ENCODE data around the gene SLC6A2.

Gene SLC6A2

GRCh38 chr16:55668340-55669281 is 12.8 kb downstream of the SLC6A2 start:
- no peak overlapping the region for H3K27ac ChIP-seq (replicated peaks)
- no peaks in the 10 kb centered on the region for H3K27me3 ChIP-seq (ENCODE audit: insufficient read depth, poor library complexity, severe bottlenecking)
- no peak for TF ChIP-seq CTCF (IDR thresholded peaks at IDR 0.05; ENCODE audit: insufficient read depth, low read length)
- no peak for TF ChIP-seq POLR2AphosphoS5 (IDR thresholded peaks at IDR 0.05; ENCODE audit: low read depth)
- no peak for TF ChIP-seq SPI1 (IDR thresholded peaks at IDR 0.05; ENCODE audit: borderline replicate concordance, low read depth)
- no peak for TF ChIP-seq REST (IDR thresholded peaks at IDR 0.05; ENCODE audit: insufficient replicate concordance, low read depth)
- TF ChIP-seq GABPA (IDR thresholded peaks at IDR 0.05; ENCODE audit: low read depth): no peak
- DNase-seq (ENCODE audit: low read depth in 1 of 2, low spot score in 1 of 2): no peak
- H3K4me3 ChIP-seq (replicated peaks; ENCODE audit: insufficient read depth, low read length): no peak overlapping the region

DNA sequence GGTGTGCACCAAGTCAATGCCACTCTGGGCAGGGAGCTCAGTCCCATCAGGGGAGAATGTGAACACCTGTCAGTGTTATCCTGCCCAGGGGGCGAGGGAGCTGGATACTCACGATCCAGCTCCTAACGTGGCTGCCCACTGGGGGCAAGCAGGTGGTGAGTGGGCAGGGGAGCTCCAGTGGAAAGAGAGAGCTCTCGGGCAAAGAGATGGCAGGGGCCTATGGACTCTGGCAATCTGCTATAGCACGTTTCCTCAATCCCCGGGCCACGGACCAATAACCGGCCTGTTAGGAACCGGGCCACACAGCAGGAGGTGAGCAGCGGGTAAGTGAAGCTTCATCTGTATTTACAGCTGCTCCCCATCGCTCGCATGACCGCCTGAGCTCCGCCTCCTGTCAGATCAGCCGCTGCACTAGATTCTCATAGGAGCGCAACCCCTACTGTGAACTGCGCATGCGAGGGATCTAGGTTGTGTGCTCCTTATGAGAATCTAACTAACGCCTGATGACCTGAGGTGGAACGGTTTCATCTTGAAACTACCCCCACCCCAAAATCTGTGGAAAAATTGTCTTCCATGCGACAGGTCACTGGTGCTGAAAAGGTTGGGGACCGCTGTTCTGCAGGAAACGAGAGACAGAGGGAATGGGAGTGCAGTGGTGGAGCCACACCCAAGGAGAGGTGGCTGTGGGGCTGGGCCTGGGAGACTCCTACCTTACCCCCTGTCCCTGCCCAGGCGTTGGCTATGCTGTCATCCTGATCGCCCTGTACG is 15.6 kb downstream of the SLC6A2 start:
- no peak for TF ChIP-seq CTCF (IDR thresholded peaks at IDR 0.05; ENCODE audit: insufficient read depth, low read length)
- TF ChIP-seq REST (IDR thresholded peaks at IDR 0.05; ENCODE audit: insufficient replicate concordance, low read depth): no peak
- no peak for TF ChIP-seq SPI1 (IDR thresholded peaks at IDR 0.05; ENCODE audit: borderline replicate concordance, low read depth)
- TF ChIP-seq POLR2AphosphoS5 (IDR thresholded peaks at IDR 0.05; ENCODE audit: low read depth): no peak
- no peak for TF ChIP-seq GABPA (IDR thresholded peaks at IDR 0.05; ENCODE audit: low read depth)
- DNase-seq (ENCODE audit: low read depth in 1 of 2, low spot score in 1 of 2): no peak
- Histone ChIP-seq H3K4me3 (replicated peaks; ENCODE audit: insufficient read depth, low read length) (no peak overlapping the region), H3K27ac (replicated peaks) (no peak overlapping the region), H3K27me3 (ENCODE audit: insufficient read depth, poor library complexity, severe bottlenecking) (no peaks in the 10 kb centered on the region)

DNA sequence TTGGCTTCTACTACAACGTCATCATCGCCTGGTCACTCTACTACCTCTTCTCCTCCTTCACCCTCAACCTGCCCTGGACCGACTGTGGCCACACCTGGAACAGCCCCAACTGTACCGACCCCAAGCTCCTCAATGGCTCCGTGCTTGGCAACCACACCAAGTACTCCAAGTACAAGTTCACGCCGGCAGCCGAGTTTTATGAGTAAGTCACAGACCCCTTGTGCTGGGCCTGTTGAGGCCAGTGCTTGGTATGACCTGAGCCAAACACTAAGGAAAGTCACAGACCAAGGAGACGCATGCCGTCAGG is 16.1 kb downstream of the SLC6A2 start:
- DNase-seq (ENCODE audit: low read depth in 1 of 2, low spot score in 1 of 2): no peak
- TF ChIP-seq CTCF (IDR thresholded peaks at IDR 0.05; ENCODE audit: insufficient read depth, low read length): no peak
- no peak for TF ChIP-seq SPI1 (IDR thresholded peaks at IDR 0.05; ENCODE audit: borderline replicate concordance, low read depth)
- Histone ChIP-seq H3K4me3 (replicated peaks; ENCODE audit: insufficient read depth, low read length) (no peak overlapping the region), H3K27ac (replicated peaks) (no peak overlapping the region), H3K27me3 (ENCODE audit: insufficient read depth, poor library complexity, severe bottlenecking) (no peaks in the 10 kb centered on the region)
